Hematopoietic multipotent progenitor cell treated with erythropoietin and hydrocortisone succinate and interleukin-3 and kit ligand, for 6 days (in vitro differentiated cells): ENCODE measurements around the gene ONECUT3.
A peak's percentile ranks its signal among the peaks of the same experiment; 100 is the strongest.

Experiments used
- DNase-seq: peaks from one replicate; pipeline ENCODE4 v3.0.0-alpha.2; 2015

Gene ONECUT3

DNA sequence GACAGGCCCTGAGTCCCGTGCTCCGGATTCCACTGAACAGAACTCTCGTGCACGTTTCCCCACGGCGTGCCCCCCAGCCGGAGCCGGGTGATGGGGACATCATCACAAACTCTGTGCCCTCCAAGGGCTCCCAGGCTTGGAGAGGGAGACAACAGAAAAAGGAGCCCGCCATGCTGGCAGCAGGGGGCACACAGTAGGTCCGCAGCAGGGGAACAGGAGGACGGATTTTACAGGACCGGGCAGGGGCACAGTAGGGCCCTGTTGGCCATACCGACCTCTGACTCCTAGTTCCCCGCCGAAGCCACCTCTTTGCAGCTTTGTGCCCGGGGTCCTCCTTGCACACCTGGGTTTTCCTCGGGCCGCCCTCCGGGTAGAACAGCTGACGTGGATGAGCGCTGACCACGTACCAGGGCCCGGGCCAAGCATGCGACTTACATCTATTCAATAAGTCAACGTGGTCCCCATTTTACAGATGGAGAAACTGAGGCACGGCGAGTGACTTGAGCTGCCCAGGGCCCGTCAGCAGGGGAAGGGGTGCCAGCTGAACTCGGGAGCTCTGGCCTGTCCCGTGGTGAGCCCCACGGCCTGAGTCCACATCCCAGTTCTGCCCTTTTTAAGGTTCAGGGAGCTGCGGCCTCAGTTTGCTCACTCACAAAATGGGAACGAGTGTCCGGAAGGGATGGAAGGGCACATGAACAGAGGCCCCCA lies 10.2 kb upstream of the ONECUT3 start:
- no peak for DNase-seq

GRCh38 chr19:1744133-1744665 lies 9.1 kb upstream of the ONECUT3 start:
- no peak for DNase-seq

- no peak for DNase-seq
Observed at GRCh38 chr19:1744822-1745563, 8.3 kb upstream of the ONECUT3 start.

- no peak for DNase-seq
Observed at GRCh38 chr19:1745589-1746031, 7.7 kb upstream of the ONECUT3 start.

DNA sequence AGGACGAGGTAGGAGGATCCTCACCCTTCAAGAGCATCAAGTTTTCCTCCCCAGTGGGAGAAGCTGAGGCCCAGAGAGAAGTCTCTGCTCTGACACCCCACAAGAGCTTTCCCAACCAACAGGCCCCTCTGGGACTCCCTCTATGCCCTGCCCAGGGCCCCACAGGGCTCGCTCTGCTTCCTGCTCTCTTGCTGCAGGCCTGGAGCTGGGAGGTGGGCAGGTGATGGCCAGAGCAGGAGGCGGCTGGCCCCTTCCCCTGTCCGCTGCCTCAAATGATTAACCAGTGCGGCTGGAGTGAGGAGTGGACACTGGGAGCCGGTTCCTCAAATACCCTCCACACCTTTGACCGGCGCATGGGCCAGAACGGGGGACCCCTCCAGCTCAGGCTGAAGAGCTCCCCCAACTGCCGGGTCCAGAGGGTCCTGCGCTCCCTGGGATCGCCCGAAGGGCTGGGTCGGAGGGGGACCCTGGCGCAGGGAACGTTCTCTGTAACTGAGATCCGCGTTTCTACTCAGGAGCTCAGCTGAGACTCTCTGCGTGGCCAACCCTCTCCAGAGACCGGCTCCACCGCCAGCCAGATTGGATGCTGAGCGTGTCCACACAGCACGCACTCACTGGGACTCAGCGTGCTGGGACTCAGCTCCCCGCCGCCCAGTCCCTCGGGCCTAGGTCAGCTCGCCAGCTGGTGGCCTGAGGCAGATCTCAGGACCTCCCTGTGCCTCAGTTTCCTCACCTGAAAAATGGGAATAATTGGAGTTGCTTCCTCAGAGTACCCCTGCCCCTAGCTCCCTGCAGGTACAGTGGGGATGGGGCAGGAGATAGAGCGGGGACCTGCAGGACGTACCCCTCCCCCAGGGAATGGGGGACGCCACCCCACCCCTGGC lies 6.7 kb upstream of the ONECUT3 start:
- DNase-seq: peak; percentile 47

GRCh38 chr19:1747285-1748114 lies 5.8 kb upstream of the ONECUT3 start:
- DNase-seq: peak; percentile 42

DNA sequence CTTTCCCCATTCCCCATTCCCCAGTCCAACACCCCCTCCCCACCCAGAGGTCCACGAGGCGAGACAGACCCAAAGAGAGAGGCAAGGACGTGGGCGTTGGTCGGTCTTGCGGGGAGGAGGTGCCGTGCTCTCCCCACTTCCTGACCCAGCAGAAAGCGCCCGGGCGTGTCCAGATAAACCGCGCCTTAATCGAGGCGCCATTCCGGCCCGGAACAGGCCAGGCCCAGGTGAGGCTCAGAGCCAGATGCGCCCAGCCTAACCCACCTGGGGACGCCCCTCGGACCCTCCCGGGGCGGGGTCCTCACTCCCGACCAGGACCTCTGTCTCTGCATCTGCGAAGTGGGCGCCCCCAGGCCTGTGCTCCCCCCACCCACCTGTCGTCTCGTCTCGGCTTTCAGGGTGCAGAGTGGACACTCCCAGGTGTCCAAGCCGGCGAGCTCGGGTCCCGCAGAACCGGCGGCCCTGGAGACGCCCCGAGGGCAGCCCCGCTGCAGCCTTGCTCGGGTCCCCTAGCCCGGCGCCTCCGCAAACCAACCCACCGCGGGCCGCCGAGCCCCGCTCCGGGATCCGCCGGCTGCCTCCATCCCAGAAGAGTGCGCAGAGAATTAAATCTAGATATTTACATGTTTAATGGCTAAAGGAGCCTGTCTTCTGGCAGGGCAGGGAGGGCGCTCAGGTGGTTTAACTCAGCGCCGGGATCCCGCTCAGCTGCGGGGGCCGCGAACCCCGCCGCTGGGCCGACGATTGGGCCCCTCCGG lies 5.0 kb upstream of the ONECUT3 start:
- DNase-seq: peak; percentile 39

- no peak for DNase-seq
Observed at GRCh38 chr19:1748873-1749341, 4.4 kb upstream of the ONECUT3 start.

DNA sequence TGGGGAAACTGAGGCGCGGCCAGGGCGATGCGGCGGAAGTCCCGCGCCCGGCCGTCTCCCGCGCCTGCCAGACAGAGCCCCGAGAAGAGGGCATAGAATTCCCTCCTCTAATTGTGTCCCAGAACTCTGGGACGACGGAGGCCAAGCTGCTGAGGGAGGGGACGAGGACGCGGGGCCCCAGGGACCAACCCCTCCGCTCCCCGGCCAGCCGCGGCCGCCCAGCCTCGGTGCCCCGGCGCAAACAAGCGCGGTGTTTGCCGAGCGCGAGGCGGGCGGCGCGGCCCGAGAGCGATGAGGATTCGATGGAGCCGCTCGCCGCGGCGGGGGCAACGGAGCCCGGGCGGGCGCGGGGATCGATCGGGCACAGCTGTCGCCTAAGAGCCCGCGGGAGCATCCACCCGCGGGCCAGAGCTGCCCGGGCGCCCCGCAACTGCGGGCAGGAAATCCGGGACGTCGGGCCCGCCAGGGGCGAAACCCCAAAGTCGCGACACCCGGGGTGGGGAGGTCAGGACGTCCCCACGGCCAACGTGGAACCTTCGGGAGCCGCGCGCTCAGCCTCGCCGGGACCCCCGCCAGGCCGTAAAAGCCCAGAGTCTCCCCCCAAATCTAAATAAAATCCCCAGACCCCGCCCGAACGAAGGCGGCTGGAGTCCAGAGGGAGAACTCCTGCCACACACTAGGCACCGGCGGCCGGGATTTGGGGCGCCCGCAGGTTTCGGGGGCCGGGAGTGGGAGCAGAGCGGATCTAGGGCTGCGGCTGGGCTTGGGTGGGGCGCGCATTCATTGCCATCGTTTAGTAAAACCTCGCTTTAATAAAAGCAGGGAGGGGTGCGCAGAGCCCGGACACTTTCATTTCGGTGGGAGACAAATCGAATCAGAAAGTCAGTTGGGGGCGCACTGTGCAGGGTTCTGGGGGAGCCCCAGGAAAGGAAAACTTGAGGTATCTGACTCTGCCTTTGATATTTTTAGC lies 3.6 kb upstream of the ONECUT3 start:
- DNase-seq: no peak

GRCh38 chr19:1750343-1751021 lies 2.8 kb upstream of the ONECUT3 start:
- no peak for DNase-seq

GRCh38 chr19:1751367-1752008 lies 1.8 kb upstream of the ONECUT3 start:
- DNase-seq: no peak

GRCh38 chr19:1752009-1752756 lies 1.1 kb upstream of the ONECUT3 start:
- DNase-seq: peak; percentile 49

DNA sequence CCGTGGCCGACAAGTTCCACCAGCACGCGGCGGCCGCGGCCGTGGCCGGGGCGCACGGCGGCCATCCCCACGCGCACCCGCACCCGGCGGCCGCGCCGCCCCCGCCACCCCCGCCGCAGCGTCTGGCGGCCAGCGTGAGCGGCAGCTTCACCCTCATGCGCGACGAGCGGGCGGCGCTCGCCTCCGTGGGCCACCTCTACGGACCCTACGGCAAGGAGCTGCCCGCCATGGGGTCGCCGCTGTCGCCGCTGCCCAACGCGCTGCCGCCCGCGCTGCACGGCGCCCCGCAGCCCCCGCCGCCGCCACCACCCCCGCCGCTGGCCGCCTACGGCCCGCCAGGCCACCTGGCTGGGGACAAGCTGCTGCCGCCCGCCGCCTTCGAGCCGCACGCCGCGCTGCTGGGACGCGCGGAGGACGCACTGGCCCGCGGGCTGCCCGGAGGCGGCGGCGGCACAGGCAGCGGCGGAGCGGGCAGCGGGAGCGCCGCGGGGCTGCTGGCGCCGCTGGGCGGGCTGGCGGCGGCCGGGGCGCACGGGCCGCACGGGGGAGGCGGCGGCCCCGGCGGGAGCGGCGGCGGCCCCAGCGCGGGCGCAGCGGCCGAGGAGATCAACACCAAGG lies 821 bp downstream of the ONECUT3 start:
- no peak for DNase-seq

DNA sequence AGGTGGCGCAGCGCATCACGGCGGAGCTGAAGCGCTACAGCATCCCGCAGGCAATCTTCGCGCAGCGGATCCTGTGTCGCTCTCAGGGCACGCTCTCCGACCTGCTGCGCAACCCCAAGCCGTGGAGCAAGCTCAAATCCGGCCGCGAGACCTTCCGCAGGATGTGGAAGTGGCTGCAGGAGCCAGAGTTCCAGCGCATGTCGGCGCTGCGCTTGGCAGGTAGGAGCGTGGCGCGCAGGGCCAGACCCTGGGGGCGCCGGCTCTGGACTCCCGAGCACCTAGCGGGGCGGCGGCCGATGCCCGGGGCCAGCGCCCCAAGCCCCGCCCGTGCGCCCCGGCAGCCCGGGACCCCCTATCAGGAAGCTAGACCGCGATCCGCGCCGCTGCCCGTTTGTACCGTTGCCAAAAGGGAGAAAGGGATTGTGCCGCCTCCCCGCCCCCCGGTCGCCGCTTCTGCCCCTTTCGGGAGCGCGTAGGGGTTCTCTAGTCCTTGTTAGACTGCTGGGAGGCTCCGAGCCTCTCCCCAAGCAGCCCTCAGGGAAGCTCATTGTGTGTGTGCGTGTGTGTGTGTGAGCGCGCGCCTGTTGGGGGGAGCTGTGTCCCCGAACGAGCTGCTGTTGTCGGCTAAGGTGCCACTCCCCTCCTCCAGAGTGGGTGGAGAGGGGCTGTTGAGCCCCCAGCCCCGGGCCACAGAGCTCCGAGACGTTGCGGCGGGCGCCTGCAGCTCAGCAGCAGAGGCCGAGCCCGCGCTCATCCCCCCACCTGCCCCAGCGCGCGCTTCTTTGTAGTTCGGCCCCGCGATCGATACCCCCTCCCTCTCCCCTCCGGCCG lies 1.5 kb downstream of the ONECUT3 start:
- peak; percentile 43 for DNase-seq

DNA sequence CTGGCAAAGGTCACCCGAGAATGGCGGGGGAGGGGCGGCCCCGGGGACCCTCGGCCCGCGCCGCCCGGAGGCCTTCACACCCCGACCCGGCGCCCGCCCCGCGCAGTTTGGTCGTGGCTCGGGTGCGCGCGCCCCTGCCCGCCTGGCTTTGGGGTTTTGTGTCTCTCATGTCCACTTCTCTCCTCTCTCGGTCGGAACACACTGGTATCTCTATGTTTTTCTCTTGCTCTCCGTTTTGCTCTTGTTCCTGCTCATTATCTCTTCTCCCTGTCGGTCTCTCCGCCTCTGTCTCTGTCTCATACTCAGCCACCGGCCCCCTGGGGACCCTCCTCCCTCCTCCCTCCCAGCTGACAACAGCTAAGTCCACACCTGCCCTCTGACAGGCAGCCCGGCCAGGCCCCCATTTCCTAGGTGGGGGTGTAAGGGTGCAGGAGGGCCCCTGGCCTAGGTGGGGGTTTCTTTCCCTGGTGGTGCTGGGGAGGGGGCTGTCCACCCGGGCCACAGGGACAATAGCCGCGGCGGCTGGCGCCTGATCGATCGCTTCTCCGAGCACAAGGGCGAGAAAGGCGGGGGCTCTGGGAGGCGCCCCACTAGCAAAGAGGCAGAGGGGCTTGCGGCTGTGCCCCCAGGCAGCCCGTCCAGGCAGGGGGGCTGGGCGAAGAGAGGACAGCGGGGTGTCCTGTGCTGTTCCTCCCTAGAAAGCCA lies 2.3 kb downstream of the ONECUT3 start:
- no peak for DNase-seq

GRCh38 chr19:1756264-1756663 lies 3.0 kb downstream of the ONECUT3 start:
- DNase-seq: no peak
